HepG2 (cell line): ENCODE measurements around the gene PRODH. TPM values are rescaled to one million over a fixed set of nuclear protein-coding genes. Genes with fewer than 3 reads are reported as not detected.

ENCODE experiments used
- ATAC-seq: fragments of 200-7000 bp; cut with Tn5 transposase; 3 replicates; pipeline ENCODE4 v1.9.1; 2020; ENCODE audit warnings: mild to moderate bottlenecking, moderate library complexity
- BruUV-seq: library from RNA; stranded (reverse); fragments of 400-500 nt; replicated peaks from 2 replicates; lab custom pipeline; 2021; lab: Mats Ljungman, UMichigan
- CTCF ChIA-PET: fragments of 300-600 bp; formaldehyde crosslinking; extraction: SDS; loops from one replicate; lab custom pipeline; 2021; ENCODE audit warnings: low total read pairs, inconsistent platforms, low intra/inter-chr PET ratio; lab: Yijun Ruan, JAX
- POLR2A ChIA-PET: fragments of 350-600 bp; sonication (Branson Sonifier 250); formaldehyde crosslinking; loops from one replicate; lab custom pipeline; 2020; ENCODE audit warnings: antibody characterized with exemption, inconsistent platforms; lab: Yijun Ruan, JAX
- DNase-seq: peaks from one replicate; pipeline ENCODE4 v3.0.0-alpha.2; 2015; ENCODE audit warnings: low spot score
- FAIRE-seq: peaks from 3 replicates; lab custom pipeline; 2011; peaks lifted over from hg19 to GRCh38; lab: Jason Lieb, UNC
- H2AFZ ChIP-seq: one replicate; pipeline ENCODE4 v1.6.1; 2011; ENCODE audit warnings: low read length, inconsistent platforms
- H3K27ac ChIP-seq: fragments of 300-600 bp; 3 replicates; pipeline ENCODE4 v1.8.0; 2011; ENCODE audit warnings: mixed run types, mild to moderate bottlenecking, mixed read lengths, low read length, inconsistent platforms; ENCODE audit not compliant: insufficient read depth; ENCODE audit errors: extremely low read length
- H3K27me3 ChIP-seq, 2 experiments: fragments of 200-600 bp in 1 of 2; 2 replicates in 1 of 2; 3 replicates in 1 of 2; pipeline versions ENCODE4 v1.6.0 to v1.8.0; 2011; ENCODE audit warnings: low read length in 2 of 2, mild to moderate bottlenecking in 2 of 2, moderate library complexity in 2 of 2, inconsistent platforms in 1 of 2; ENCODE audit not compliant: insufficient read depth in 2 of 2, control insufficient read depth in 1 of 2
- H3K36me3 ChIP-seq, 2 experiments: fragments of 200-600 bp in 1 of 2; replicated peaks in 1 of 2; 2 replicates in 1 of 2; 3 replicates in 1 of 2; pipeline versions ENCODE4 v1.5.1 to v1.8.0; 2011; ENCODE audit warnings: low read length in 2 of 2, inconsistent platforms in 1 of 2; ENCODE audit not compliant: insufficient read depth in 2 of 2, control insufficient read depth in 1 of 2
- H3K4me1 ChIP-seq: 2 replicates; pipeline ENCODE4 v1.5.1; 2012; ENCODE audit warnings: low read length, inconsistent platforms; ENCODE audit not compliant: insufficient read depth
- H3K4me2 ChIP-seq: 2 replicates; pipeline ENCODE4 v1.6.0; 2011; ENCODE audit warnings: low read depth, low read length, inconsistent platforms
- H3K4me3 ChIP-seq, 3 experiments: fragments of 200-600 bp in 1 of 3; sonication (generic), shearing (Covaris generic) in 1 of 3; replicated peaks in 1 of 3; 2 replicates each; pipeline ENCODE4 v1.5.1; 2011 to 2016; ENCODE audit warnings: low read length in 3 of 3, inconsistent platforms in 2 of 3, low read depth in 2 of 3, mild to moderate bottlenecking in 2 of 3, control low read depth in 1 of 3, mixed read lengths in 1 of 3; ENCODE audit not compliant: insufficient read depth in 1 of 3
- H3K79me2 ChIP-seq: one replicate; pipeline ENCODE4 v1.6.1; 2011; ENCODE audit warnings: low read length, inconsistent platforms; ENCODE audit not compliant: insufficient read depth
- H3K9ac ChIP-seq: 2 replicates; pipeline ENCODE4 v1.6.0; 2011; ENCODE audit warnings: mild to moderate bottlenecking, low read depth, low read length, inconsistent platforms; ENCODE audit not compliant: insufficient read depth
- H3K9me3 ChIP-seq: 2 replicates; pipeline ENCODE4 v1.5.1; 2012; ENCODE audit warnings: mild to moderate bottlenecking, low read length
- H4K20me1 ChIP-seq: 2 replicates; pipeline ENCODE4 v1.6.0; 2011; ENCODE audit warnings: inconsistent platforms, mild to moderate bottlenecking, low read length, moderate library complexity; ENCODE audit not compliant: insufficient read depth
- AGO2 ChIP-seq: fragments of 200-400 bp; formaldehyde crosslinking; optimal IDR thresholded peaks from 2 replicates; pipeline ENCODE3; 2017; ENCODE audit warnings: mild to moderate bottlenecking, low read depth, low read length, moderate library complexity
- CBX1 ChIP-seq: IDR thresholded peaks from one replicate; pipeline ENCODE4 v1.6.1; 2016; ENCODE audit warnings: antibody characterized with exemption, low read depth
- FOXP4 ChIP-seq: sonication (generic); formaldehyde crosslinking; IDR thresholded peaks from 2 replicates; pipeline ENCODE4 v1.4.0; 2020; ENCODE audit warnings: missing genetic modification reagents
- HNRNPK ChIP-seq: fragments of 200-400 bp; formaldehyde crosslinking; IDR thresholded peaks from 2 replicates; pipeline ENCODE4 v1.6.1; 2018; ENCODE audit warnings: low read length, low read depth, moderate library complexity, mild to moderate bottlenecking; ENCODE audit not compliant: poor library complexity, severe bottlenecking
- IRX3 ChIP-seq: sonication (generic); formaldehyde crosslinking; IDR thresholded peaks from 2 replicates; pipeline ENCODE4 v1.8.1; 2023; ENCODE audit warnings: mild to moderate bottlenecking, low read depth, missing genetic modification reagents, borderline replicate concordance
- NCOA2 ChIP-seq: sonication (generic); formaldehyde crosslinking; IDR thresholded peaks from 2 replicates; pipeline ENCODE4 v1.8.0; 2022; ENCODE audit warnings: inconsistent platforms
- RNF2 ChIP-seq: fragments of 450-650 bp; conservative IDR thresholded peaks from 2 replicates; pipeline ENCODE4 v1.6.1; 2016; ENCODE audit warnings: low read depth
- SMARCC2 ChIP-seq: fragments of 450-650 bp; IDR thresholded peaks from 2 replicates; pipeline ENCODE4 v1.6.1; 2017; ENCODE audit warnings: antibody characterized with exemption, mild to moderate bottlenecking
- TBP ChIP-seq: sonication (generic); formaldehyde crosslinking; IDR thresholded peaks from 2 replicates; pipeline ENCODE4 v1.5.0; 2020; ENCODE audit warnings: missing genetic modification reagents
- THRA ChIP-seq: sonication (generic); formaldehyde crosslinking; IDR thresholded peaks from 2 replicates; pipeline ENCODE4 v1.4.0; 2020; ENCODE audit warnings: missing genetic modification reagents, borderline replicate concordance
- ZNF142 ChIP-seq: sonication (generic); formaldehyde crosslinking; IDR thresholded peaks from 2 replicates; pipeline ENCODE4 v1.4.0; 2020; ENCODE audit warnings: missing genetic modification reagents
- ZNF570 ChIP-seq: sonication (generic); formaldehyde crosslinking; IDR thresholded peaks from 2 replicates; pipeline ENCODE4 v1.4.0; 2020; ENCODE audit warnings: mild to moderate bottlenecking, missing genetic modification reagents, borderline replicate concordance
- ZNF883 ChIP-seq: sonication (generic); formaldehyde crosslinking; IDR thresholded peaks from 2 replicates; pipeline ENCODE4 v1.5.1; 2020; ENCODE audit warnings: mild to moderate bottlenecking, missing genetic modification reagents; ENCODE audit errors: not compliant biosample characterization
- WGBS: methylation state at CpG from one replicate; pipeline ENCODE4 v1.1.6; 2017; ENCODE audit warnings: low lambda C conversion rate; 5-methylcytosine and 5-hydroxymethylcytosine counted together
- in situ Hi-C: cut with HindIII; loops from 2 replicates; pipeline ENCODE4 v1.10.0; 2017; ENCODE audit warnings: low pct_unique_long_range_greater_than_20kb; ENCODE audit not compliant: extremely low pct_ligation_motif_present
- intact Hi-C: fragments of 100-400 bp; cut with micrococcal nuclease; formaldehyde crosslinking; loops from one replicate; pipeline ENCODE4 v1.10.0; 2022; ENCODE audit not compliant: unreplicated experiment
- polyA plus RNA-seq, 8 experiments: library from polyadenylated mRNA; depleted of rRNA in 3 of 8; stranded (reverse) in 7 of 8; unstranded in 1 of 8; fragments of >200 nt; fragmentation: Illumina TruSeq in 4 of 8; extraction: Trizol in 4 of 8; gene quantifications; 2 replicates each; pipeline versions ENCODE4 v1.2.1 to v1.2.3, GENCODE V29; 2011 to 2016; ENCODE audit warnings: low read depth in 4 of 8, missing spikeins in 1 of 8, mixed read lengths in 1 of 8; ENCODE audit not compliant: insufficient read depth in 1 of 8
- total RNA-seq, 5 experiments: library from RNA; depleted of rRNA; stranded (reverse); fragments of >200 nt; fragmentation: Illumina TruSeq; extraction: Trizol; gene quantifications; 2 replicates each; pipeline ENCODE4 v1.2.3, GENCODE V29; 2016; ENCODE audit warnings: low read depth in 1 of 5

PRODH gene
- total and polyA plus RNA-seq, 2 of the 13 experiments (the other 11 are each of a cell fraction or from before 2014, with no cell fraction given), result 0.29 to 0.30 TPM

GRCh38 chr22:18929459-18929858 lies 6.6 kb downstream of the PRODH start (continued):
- no peak for TF ChIP-seq THRA (CRISPR knock-in tag)
- no peak for TF ChIP-seq CBX1
- TF ChIP-seq IRX3, result no peak
- no peak for TF ChIP-seq SMARCC2
- TF ChIP-seq ZNF883, result no peak
- TF ChIP-seq TBP (CRISPR knock-in tag), result no peak
- no peak for TF ChIP-seq FOXP4

GRCh38 chr22:18927573-18927972 lies 8.5 kb downstream of the PRODH start:
- Histone ChIP-seq H3K36me3 (no peaks in the 10 kb centered on the region), H3K4me3 (no peak overlapping the region), H3K9ac (no peak overlapping the region), H3K4me1 (no peaks in the 10 kb centered on the region), H4K20me1 (no peaks in the 10 kb centered on the region), H3K27me3 (no peaks in the 10 kb centered on the region), H3K9me3 (no peaks in the 10 kb centered on the region), H3K79me2 (no peaks in the 10 kb centered on the region), H2AFZ (no peak overlapping the region), H3K27ac (no peak overlapping the region), H3K4me2 (no peak overlapping the region)
- intact Hi-C loops, result no loop called here
- CTCF ChIA-PET, result no interaction called here
- FAIRE-seq (no peak), DNase-seq (no peak), ATAC-seq (no peak)
- POLR2A ChIA-PET, result no interaction called here
- in situ Hi-C loops, result no loop called here
- no CpG with 5 or more reads among the region's 5 CpGs for WGBS
- BruUV-seq, result no TSS peak
- TF ChIP-seq ZNF570 (CRISPR knock-in tag) (no peak), HNRNPK (no peak), NCOA2 (CRISPR knock-in tag) (no peak), RNF2 (no peak), ZNF142 (CRISPR knock-in tag) (no peak), AGO2 (no peak)
